T-helper 22 cell (primary cell): Measurements from ENCODE around the gene IQSEC3.
"Not testable (repeated sequence)": the region's sequence is repeated elsewhere in the genome, so short reads cannot be mapped to it uniquely, and the experiment has no call there.

ENCODE experiments used
- DNase-seq: peaks from one replicate; pipeline ENCODE4 v3.0.0-alpha.2; 2020; ENCODE audit warnings: low read depth

The IQSEC3 gene

DNA sequence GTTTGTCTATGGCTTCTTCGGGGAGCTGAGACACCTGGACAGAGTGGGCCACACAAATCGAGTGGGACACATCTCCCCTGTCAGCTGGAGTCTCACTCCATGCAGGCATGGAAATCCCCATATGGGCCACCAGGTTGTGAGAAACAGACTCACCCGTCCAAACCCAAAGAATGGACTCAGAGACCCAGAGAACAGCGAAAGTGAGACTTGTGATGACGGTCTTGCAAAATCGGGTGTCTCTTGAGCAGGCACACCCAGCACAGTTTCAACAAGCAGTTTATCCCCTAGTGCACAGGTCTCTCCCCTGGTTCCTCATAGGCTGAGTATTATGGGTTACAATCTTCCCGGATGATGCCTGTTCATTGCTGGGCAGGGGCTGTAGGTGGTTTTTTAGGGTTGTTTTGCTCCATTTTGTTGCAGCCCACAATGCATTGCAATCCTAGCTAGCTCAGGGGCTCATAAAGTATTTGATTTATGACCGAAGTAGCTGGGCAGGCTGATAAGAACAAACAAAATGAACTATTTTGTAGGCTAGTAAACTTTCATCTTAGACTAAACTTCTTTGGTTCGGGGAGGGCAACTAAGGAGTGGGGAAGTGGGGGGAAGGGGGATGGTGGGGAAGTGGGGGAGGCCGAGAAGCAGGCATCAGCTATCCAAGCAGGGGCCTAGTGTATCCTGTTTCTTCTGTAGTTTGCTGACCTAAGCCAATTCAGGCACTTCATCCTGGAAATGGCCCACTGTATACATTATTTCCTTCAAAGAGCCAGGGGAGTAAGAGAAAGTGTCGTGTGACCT, 45.3 kb downstream of the IQSEC3 start:
- no peak for DNase-seq

DNA sequence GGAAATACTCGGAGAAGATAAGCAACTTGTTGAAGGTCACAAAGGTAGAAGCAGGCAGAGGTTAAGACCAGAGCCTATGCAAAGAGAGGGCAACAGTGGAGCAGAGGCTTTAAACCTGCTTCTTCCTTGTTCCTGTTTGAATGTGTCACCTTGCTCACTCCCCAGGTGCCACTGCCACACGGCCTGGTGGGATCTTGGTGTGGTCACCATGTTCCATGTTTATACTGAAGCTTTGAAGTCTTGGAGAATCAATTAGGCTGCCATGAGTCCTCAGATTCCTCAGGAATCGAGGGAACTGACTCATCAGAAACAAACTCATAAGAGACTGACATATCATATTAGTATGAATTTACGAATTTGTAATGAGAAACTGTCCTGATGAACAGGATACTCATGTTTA, 46.8 kb downstream of the IQSEC3 start:
- no peak for DNase-seq

DNA sequence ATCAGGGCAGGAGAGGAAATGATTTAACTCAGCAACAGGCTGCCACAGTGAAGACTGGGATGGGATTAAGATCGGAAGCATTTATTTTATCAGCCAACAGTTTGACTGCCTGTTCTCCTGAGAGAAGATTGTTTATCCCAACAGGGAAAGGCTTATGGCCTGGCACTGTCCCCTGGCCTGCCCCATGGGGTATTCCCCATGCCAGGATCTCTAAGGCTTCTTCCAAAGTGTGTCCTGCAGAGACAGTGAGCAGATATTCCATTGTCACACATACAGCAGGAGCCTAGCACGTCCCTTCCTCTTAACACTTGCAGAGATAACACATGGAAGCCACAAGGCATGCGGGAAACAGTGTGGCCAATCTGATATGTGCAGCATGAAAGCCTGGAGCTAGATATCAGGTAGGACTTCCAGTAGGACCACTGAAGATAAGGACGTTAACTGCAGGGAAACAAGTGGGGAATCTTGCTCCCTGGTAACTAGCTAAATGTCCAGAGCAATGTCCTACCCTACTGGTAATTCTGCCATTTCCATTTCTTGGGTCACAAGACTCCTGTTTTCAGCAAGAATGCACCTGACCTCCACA, 48.2 kb downstream of the IQSEC3 start:
- no peak for DNase-seq

DNA sequence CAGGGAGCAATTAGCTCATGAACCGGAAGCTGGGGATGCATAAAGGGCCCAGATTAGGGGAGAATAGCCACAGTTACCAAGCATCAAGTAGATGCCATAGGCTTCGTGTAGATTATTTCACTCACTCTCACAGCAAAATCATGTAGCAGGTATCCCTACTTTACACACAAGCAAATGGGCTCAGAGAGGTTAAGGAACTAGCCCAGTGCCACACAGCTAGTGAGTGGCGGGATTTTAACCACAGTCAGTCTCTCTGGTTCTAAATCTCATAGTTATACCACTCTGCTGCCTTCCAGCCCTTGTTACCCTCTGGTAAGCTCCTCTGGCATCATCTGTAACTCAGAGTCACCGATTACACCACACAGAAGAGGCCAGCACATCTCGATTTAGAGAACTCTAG, 49.0 kb downstream of the IQSEC3 start:
- no peak for DNase-seq

DNA sequence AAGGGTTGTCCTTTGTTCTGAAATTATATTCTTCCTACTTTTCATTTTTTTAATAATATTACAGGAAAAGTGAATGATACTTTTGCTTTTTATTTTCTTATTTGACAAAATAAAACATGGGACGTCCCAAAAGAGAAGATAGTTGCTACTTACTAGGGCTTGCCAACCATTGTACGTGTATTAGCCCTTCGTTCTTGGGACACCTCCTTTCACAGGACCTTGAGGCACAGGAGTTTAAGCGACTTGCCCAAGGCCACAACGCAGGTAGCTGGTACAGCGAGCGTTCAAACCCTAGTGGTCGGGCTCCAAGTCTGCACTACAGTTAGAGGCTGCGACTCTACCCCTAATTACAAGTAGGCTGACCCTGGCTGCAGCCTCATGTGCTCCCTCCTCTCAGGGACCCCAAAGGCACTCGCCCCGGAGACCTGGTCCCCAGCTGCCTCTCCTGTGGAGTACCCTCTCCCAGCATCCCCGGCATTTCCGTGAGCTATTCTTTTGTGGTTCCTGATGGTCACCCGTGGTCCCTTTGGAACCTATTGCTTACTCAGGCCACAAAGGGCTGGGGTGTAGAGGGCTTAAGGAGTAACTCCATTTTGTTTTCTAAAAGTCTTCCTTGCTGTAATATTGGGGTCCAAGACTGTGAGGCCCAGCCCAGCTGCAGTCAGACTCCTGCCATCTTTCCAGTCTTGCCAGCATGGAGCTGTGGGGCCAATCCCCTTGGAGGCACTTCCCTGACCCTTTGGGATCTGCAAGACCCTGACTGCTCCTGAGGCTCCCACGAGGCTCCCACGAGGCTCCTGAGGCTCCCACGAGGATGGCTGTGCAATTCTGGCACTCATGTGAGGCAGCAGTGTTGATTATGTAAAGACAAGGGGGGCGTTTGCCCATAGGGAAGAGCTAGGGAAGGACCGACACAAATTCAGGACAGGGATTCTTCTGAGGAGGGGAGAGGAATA, 49.7 kb downstream of the IQSEC3 start:
- no peak for DNase-seq

DNA sequence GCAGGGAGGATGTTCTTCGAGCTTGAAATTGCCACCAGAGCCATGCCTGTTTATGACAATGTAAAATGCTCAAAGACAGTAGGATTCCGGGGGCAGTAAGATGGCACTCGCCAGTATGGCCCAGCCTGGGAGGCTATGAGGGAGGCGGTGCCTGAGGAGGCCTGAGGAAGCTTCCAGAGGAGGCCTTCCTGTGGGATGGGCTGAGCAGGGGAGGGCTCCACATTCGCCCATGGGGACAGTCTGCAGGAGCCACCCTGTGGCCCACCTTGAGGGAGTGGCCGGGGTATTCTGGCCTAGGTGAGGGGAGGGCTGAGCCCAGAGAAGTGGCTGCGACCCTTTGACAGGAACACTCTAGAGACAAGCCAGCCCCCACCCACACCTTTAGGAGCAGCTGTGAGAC, 50.7 kb downstream of the IQSEC3 start:
- DNase-seq: no peak

DNA sequence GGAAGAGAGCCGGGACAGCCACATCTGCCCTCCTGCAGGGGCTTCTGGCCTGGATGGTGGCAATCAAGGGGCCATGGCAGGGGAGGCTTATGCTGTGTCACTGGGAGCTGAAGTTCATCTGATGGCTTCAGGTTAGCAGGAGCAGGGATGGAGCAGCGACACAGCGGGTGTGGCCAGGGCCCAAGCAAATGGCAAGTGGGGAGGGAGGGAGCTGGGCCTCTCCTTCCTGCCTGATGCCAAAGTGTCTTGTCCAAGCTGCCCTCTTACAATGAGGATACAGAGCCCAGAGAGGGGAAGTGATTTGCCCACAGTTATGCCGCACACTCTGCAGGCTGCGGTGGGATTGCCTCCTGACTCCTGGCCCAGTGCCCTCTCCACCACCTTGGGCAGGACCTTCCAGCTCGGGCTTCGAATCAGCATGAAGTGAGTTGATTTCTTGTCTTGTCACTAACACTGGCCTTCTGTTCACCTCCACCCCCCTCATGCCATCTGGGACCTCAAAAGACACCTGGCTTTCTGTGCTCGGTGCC, 51.3 kb downstream of the IQSEC3 start:
- no peak for DNase-seq

DNA sequence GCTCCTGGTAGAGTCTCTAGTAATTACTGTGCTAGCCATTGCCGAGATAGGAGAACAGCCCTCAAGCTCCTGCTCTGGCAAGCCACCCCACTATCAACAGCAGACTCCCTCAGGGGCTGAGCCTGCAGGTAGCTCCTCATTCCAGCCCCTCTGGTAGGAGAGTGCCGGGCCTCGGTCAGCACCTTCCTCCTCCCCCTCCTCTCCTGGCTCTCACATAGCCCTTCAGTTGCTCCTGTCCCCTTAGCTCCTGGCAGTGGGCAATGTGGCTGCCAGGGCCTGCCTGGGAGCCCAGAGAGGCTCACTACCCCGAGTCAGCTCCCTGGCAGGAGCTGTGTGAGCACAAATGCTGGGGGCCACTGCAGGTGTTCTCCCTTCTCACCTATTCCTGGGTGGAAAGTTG, 52.0 kb downstream of the IQSEC3 start:
- DNase-seq: no peak

DNA sequence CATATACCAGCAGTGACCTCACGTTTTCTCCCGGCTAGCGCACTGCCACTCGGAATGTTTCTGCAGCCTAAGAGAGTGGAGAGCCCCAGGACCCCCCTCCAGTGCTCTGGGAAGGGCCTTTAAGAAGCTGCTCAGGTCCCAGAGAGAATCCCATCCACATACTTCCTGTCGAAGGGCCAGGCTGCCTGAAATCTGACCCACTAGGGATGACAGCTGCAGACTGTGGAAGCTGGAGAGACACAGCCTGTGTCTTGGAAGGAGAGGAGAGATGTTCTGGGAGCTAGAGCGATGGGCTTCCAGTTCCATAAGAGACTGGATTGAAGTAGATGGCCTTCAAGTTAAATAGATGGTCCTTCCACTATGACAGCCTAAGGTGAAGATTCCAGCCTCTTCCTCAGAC, 54.4 kb downstream of the IQSEC3 start:
- DNase-seq: no peak

DNA sequence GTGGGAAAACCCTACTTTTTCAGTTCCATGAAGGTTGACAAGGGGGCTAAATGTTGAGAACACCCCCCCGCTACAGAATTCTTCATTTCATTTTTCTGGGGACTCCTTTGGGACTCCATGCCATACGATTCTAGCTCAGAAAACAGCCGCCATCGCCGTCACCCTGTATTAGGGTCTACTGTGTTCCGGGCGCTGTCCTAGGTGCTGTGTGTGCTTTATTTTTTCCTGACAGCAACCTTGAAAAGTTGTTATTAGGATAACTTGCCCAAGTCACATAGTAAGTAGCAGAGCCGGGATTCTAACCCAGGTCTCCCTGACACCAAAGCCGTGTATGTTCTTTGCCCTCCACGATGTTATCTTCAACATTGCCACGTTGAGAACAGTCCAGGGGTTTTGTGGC, 55.1 kb downstream of the IQSEC3 start:
- no peak for DNase-seq

DNA sequence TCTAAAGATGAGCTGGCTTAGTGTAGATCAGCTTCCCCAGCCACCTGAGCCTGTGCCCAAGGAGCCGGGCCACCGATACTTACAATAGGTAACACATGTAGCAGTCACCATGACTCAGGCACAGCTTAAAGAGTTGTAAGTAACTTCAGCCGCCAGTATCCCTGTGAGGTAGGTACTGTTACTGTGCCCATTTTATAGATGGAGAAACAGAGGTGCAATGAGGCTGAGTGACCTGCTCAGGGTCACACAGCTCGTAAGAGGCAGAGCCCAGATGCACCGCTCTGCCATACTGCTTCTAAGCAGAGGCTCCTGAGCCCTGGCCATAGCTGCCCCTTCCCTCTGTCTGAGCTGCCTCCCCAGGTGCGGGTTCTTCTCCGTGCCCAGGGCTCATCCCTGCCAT, 58.5 kb downstream of the IQSEC3 start:
- DNase-seq: no peak

DNA sequence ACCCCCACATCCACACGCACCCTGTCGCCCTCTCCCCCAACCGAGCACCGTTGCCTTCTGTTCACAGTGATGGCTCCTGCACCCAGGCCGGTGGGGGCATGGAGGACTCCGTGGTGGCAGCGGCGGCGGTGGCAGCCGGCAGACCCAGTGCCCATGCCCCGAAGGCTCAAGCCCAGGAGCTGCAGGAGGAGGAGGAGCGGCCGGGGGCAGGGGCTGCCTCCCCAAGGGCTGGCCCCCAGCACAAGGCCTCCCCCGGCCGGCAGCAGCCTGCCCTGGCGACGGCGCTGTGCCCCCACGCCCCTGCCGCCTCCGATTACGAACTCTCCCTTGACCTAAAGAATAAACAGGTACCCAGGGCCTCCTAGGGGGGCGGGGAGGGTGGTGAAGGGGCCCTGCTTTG, 59.0 kb downstream of the IQSEC3 start:
- no peak for DNase-seq

DNA sequence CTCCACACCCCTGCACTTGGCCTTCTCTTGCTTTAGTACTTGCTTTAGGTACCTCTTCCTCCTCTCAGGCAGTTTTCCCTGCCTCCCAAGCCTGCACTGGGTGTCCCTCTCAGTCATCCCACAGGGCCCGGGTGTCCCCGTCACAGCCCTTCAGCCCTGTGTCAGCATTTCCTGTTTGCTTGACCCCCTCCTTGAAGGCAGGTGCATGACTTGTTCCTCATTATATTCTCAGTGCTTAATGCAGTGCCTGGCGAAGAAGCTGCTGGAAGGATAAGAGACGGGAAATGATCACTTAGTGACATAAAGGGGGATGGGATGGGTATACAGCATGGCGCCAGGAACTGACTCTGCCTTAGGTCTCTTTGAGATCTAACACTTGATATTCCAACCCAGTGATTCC, 61.5 kb downstream of the IQSEC3 start:
- DNase-seq: no peak

DNA sequence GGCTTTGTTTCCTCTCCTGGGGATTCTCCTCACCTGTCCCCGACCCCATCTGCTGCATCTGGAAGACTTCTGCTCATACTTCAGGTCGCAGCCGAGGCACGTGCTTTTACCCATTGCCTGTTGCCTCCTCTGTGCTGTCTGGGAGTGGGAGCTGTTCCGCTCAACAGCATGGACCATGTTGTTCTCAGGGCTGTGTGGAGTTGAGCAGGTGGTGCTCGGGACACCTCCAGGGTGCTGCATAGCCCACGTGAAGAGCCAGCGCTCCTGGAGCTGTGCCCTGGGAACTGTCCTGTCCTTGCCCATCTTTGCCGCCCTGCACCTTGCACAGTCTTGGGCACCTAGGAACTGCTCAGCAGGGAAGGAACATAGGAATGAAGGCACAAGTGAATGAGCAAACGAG, 62.4 kb downstream of the IQSEC3 start:
- DNase-seq: no peak

DNA sequence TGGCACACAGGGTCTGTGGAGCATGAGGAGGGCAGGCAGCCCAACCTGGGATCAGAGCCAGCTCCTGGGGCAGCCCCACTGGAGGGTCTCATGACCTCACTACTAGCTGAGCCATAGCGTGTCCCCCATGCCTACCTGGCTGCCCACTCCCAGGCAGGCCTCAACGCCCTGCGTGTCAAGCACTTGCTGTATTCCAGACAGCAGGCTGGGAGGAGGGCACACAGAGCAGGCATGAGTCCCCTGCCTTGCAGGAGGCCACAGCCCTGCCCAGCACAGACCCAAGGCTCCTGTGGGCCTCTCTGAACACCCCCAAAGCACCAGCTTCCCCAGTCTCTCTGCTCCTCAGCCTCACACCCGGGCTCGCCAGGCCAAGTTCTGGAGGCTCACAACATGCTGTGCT, 64.0 kb downstream of the IQSEC3 start:
- no peak for DNase-seq

DNA sequence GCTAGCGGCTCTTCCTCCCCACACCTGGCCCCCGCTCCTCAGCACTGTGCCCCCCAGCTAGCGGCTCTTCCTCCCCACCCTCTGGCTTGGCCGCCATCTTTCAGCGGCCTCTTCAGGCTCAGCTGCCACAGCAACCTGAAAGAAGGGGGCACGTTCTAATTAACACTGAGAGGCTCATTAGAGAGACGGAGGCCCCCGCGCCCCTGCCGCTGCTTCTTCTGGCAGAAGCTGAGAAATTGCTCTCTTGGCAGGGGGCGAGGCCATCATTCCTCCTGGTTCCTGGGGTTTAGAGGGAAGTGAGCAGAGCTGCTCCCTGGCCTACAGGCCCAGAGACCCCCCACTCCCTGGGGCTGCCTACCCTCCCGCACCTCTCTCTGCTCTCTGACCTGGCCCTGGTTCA, 64.4 kb downstream of the IQSEC3 start:
- DNase-seq: no peak

DNA sequence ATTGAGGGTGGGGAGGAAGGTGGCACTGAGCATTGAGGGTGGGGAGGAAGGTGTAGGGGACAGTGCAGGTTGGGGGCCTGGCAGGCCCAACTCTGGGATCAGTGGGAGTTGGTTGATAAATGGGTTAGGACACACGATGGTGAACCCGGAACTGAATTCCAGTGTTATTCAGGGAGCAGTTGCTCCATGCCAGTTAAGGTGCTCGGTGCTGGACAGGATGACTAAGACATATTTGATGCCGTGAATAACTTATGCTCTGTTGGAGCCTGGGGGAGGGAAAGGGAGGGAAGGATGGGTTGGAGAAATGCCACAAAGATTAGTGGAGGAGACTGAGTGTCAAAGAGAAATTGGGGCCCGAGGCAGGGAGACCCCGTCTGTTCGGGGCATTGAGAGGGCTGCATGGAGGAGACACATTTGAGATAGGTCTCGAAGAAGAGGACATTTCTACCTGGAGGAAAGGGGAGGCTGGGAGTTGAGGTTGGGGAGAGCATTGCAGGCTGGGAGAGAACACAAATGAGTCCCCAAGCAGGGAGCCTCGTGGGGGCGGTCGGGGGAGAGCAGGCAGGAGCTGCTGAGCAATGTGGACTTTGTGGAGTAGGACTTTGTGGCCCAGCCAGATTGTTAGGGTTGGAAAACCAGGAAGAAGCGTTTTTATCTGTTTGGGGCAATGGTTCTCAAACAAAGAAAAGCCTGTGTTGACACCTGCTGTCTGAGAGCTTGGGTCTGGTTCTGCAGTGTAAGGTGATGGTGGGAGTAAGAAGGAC, 65.3 kb downstream of the IQSEC3 start:
- no peak for DNase-seq

DNA sequence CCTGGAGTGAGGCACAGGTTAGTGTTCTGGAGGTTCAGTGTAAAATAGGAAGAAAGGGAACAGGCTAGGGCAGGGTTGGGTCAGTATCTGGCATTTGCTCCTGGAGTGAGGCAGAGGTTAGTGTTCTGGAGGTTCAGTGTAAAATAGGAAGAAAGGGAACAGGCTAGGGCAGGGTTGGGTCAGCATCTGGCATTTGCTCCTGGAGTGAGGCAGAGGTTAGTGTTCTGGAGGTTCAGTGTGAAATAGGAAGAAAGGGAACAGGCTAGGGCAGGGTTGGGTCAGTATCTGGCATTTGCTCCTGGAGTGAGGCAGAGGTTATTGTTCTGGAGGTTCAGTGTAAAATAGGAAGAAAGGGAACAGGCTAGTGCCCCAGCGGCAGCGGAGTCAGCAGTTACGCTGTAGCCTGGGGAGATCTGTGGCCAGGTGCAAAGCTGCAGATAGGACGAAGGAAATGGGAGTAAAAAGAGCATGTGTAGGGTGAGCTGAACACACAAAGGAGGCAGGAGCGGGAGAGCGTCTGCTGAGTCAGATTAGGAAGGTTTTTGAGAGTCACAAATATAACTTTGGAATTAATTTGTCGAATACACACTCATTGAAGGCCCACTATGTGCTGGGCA, 67.2 kb downstream of the IQSEC3 start:
- not testable (repeated sequence) for DNase-seq

DNA sequence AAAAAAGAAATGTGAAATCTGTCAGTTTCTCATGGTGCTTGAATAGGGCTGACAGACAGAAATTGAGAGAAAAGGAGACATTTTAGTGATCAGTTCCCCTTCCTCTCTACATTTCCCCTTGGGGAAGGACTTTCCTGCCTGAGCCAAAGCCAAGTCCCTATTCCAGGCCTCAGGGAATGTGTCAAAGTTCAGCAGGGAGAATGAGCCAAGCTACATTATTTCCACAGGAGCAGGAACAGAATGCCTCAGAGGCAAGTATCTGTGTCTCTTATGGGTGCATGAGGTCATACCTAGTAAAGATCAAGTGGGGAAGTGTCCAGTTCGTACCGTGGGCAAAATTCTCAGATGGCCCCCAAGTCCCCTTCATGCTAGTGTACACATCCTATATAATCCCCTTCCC, 68.6 kb downstream of the IQSEC3 start:
- DNase-seq: no peak

DNA sequence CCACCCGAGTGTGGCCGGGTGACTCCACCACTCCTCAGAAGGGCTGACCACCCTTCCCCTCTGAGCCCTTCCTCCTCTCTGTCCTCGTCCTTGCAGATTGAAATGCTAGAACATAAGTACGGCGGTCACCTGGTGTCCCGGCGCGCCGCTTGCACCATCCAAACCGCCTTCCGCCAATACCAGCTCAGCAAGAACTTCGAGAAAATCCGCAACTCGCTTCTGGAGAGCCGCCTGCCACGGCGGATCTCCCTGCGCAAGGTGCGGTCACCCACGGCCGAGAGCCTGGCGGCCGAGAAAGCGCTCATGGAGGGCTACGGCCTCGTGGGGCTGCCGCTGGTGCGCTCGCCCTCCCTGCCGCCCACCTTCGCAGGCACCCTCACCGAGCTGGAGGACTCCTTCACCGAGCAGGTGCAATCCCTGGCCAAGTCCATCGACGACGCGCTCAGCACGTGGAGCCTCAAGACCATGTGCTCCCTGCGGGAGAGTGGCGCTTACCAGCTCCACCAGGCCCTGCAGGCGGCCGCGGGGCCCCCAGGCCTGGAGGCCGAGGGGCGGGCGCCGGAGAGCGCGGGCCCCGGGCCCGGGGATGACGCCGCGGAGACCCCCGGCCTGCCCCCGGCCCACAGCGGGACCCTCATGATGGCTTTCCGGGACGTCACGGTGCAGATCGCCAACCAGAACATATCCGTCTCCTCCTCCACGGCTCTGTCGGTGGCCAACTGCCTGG, 71.8 kb downstream of the IQSEC3 start:
- no peak for DNase-seq
